SIG-M5 treated with dmso at 0.1 percent for 504 hours (cell line): ENCODE measurements around the gene PRAC2.
A peak's percentile ranks its signal among the peaks of the same experiment; 100 is the strongest.

Experiments used
- DNase-seq: peaks from one replicate; lab custom pipeline; 2025; ENCODE audit not compliant: unreplicated experiment; lab: John Stamatoyannopoulos, UW

The PRAC2 gene

GRCh38 chr17:48752399-48753288 lies 29.7 kb downstream of the PRAC2 start:
- no peak for DNase-seq

- DNase-seq: no peak
Measured at GRCh38 chr17:48753794-48754499, 31.0 kb downstream of the PRAC2 start.

GRCh38 chr17:48754500-48755261 lies 31.7 kb downstream of the PRAC2 start:
- no peak for DNase-seq

GRCh38 chr17:48755356-48755755 lies 32.4 kb downstream of the PRAC2 start:
- DNase-seq: peak; percentile 38

GRCh38 chr17:48756830-48757251 lies 33.9 kb downstream of the PRAC2 start:
- DNase-seq: peak; percentile 37

GRCh38 chr17:48757524-48757961 lies 34.6 kb downstream of the PRAC2 start:
- DNase-seq: no peak

GRCh38 chr17:48759288-48759687 lies 36.3 kb downstream of the PRAC2 start:
- DNase-seq: no peak

- DNase-seq: no peak
Measured at GRCh38 chr17:48760411-48760810, 37.4 kb downstream of the PRAC2 start.

- DNase-seq: no peak
Measured at GRCh38 chr17:48761114-48761513, 38.1 kb downstream of the PRAC2 start.

- DNase-seq: no peak
Measured at GRCh38 chr17:48767263-48767774, 44.3 kb downstream of the PRAC2 start.

- DNase-seq: peak; percentile 50
Measured at GRCh38 chr17:48769009-48769675, 46.2 kb downstream of the PRAC2 start.

- DNase-seq: no peak
Measured at GRCh38 chr17:48770954-48771353, 48.0 kb downstream of the PRAC2 start.

GRCh38 chr17:48773245-48773644 lies 50.3 kb downstream of the PRAC2 start:
- DNase-seq: no peak
